Body of pancreas (tissue), 4 donors: ENCODE data around the gene ATP7B. TPM values are rescaled to one million over a fixed set of nuclear protein-coding genes. Genes with fewer than 3 reads are reported as not detected.

Source experiments
- ATAC-seq: fragments of 150-250 bp; one replicate; pipeline ENCODE4 v1.9.1; 2016
- DNase-seq, 4 donors: peaks; one replicate each; pipeline ENCODE4 v3.0.0-alpha.2; 2019
- H3K27ac ChIP-seq, 4 donors: fragments of 200-600 bp; sonication (generic); 1 replicate in 3 of 4; 2 replicates in 1 of 4; pipeline versions ENCODE4 v1.5.1 to v1.6.1; 2016 to 2019; ENCODE audit warnings: mild to moderate bottlenecking in 1 of 4, mixed read lengths in 1 of 4, moderate library complexity in 1 of 4
- H3K27me3 ChIP-seq, 2 donors: fragments of 200-600 bp; sonication (generic); one replicate each; pipeline ENCODE4 v1.6.0; 2016; ENCODE audit warnings: mild to moderate bottlenecking in 1 of 2
- H3K36me3 ChIP-seq, 2 donors: fragments of 200-600 bp; sonication (generic); replicated peaks in 1 of 2; 2 replicates each; pipeline ENCODE4 v1.5.1; 2016; ENCODE audit warnings: low read depth in 2 of 2; ENCODE audit not compliant: insufficient read depth in 1 of 2
- H3K4me1 ChIP-seq: fragments of 200-600 bp; sonication (generic); one replicate; pipeline ENCODE4 v1.6.0; 2016
- H3K4me3 ChIP-seq, 2 donors: fragments of 200-600 bp; sonication (generic); 1 replicate in 1 of 2; 2 replicates in 1 of 2; pipeline ENCODE4 v1.5.1; 2016 to 2019
- H3K9me3 ChIP-seq, 3 donors: fragments of 200-600 bp; sonication (generic); 1 replicate in 2 of 3; 2 replicates in 1 of 3; pipeline ENCODE4 v1.5.1; 2016
- POLR2A ChIP-seq, 3 donors: fragments of 450-650 bp; IDR thresholded peaks; one replicate each; pipeline ENCODE4 v1.6.1; 2016; ENCODE audit warnings: antibody characterized with exemption in 3 of 3, mild to moderate bottlenecking in 2 of 3
- WGBS, 2 donors: methylation state at CpG; one replicate each; pipeline ENCODE4 v1.1.5; 2017; 5-methylcytosine and 5-hydroxymethylcytosine counted together
- intact Hi-C: fragments of 100-400 bp; cut with DNase I; formaldehyde crosslinking; loops from one replicate; pipeline ENCODE4 v1.15.1; 2023
- total RNA-seq, 2 donors: library from RNA; depleted of rRNA; stranded (reverse); fragments of >200 nt; gene quantifications; one replicate each; pipeline ENCODE4 v1.1.0, GENCODE V29; 2016
- TF ChIP-seq, protein P1 (sequence below), 7 experiments: fragments of 450-650 bp in 4 of 7; fragments of 200-600 bp in 3 of 7; sonication (generic) in 3 of 7; IDR thresholded peaks; one replicate each; pipeline ENCODE4 v1.5.1; 2016 to 2019; ENCODE audit warnings: antibody characterized with exemption in 7 of 7

Gene ATP7B
- total RNA-seq, 2 donors from 2014 or later, result 5.7 to 6.9 TPM

DNA sequence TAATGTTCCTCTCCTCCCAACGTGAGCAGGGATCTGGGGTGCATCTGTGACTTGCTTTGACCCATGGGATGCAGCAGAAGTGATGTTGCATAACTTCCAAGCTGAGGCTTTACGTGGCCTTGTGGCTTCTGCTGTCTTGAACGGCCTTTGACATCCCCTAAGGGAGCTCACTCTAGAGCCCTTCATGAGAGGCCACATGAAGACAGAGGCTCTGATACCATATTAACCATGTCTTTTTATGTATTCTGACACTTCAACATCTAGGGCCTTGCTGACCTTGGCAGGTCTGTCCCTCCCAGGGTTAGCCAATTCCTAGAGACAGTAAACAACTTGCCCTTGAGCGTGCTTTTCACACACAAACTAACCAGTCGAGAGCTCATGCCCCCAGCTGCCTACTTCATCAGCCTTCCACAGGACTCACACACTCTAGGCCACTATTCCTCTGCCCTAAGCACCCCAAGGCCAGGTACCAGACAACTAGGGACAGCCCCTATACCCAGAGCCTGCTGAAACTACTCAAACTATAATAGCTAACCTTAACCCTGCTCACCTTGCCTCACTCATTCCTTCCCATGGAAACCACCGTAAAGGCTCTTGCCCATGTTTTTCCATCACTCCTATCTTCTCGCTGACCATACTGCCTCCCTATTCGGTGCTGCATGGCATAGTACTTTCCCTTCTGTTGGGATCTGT is 104.1 kb downstream of the ATP7B start:
- DNase-seq (no peak), ATAC-seq (no peak)
- intact Hi-C loops, result no loop called here
- Histone ChIP-seq H3K27me3 (no peaks in the 10 kb centered on the region), H3K4me1 (peaks cover 13% of the 10 kb centered on the region), H3K9me3 (no peaks in the 10 kb centered on the region), H3K27ac (no peak overlapping the region), H3K4me3 (no peak overlapping the region), H3K36me3 (no peaks in the 10 kb centered on the region)
- TF ChIP-seq, protein P1, sequence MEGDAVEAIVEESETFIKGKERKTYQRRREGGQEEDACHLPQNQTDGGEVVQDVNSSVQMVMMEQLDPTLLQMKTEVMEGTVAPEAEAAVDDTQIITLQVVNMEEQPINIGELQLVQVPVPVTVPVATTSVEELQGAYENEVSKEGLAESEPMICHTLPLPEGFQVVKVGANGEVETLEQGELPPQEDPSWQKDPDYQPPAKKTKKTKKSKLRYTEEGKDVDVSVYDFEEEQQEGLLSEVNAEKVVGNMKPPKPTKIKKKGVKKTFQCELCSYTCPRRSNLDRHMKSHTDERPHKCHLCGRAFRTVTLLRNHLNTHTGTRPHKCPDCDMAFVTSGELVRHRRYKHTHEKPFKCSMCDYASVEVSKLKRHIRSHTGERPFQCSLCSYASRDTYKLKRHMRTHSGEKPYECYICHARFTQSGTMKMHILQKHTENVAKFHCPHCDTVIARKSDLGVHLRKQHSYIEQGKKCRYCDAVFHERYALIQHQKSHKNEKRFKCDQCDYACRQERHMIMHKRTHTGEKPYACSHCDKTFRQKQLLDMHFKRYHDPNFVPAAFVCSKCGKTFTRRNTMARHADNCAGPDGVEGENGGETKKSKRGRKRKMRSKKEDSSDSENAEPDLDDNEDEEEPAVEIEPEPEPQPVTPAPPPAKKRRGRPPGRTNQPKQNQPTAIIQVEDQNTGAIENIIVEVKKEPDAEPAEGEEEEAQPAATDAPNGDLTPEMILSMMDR (IDR thresholded peaks at IDR 0.05), result no peak
- no peak for TF ChIP-seq POLR2A (IDR thresholded peaks at IDR 0.05)
- 67 to 77% methylated on average over 8 of the region's 8 CpGs for WGBS, 2 donors

DNA sequence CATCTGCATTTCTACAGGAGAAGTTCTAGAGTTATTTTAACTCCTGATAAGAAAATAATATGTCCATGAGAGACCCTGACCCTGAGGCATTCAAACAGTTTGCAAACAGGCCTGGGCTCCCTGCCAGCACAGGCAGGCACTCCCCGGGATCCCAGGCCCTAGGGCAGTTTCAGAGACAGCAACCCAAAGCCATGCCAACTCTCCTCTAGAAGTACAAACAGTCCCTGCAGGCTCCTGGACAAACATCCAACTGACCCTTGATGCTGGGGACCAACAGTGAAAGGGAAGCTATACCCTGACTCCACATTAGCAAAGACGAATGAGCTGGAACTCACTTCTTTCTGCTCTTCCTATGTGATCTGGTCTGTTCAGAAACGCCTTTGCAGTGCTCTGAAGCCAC is 104.7 kb downstream of the ATP7B start:
- H3K27ac ChIP-seq, result no peak overlapping the region
- ATAC-seq, result peak; percentile 55
- no peak for TF ChIP-seq POLR2A (IDR thresholded peaks at IDR 0.05)
- TF ChIP-seq, protein P1 (IDR thresholded peaks at IDR 0.05), result no peak

DNA sequence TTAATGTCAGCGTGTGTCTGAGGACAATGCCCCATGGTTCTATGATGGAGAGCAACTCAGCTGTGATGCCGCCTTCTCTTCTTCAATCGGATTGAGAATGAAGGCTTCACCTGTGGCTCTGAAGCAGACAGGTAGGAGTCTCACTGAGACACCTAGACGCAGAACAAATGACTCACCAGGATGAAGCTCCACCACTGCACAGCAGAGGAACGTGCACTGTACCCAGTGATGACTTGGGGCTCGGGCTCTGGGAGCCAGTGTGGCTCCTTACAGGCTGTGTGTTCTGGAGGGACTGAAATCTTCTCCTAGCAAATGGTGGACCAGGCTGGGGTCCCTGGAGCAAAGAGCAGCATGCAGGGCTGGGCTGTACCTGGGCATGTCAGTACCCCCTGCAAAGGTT is 105.5 kb downstream of the ATP7B start:
- no peak overlapping the region for H3K4me3 ChIP-seq
- TF ChIP-seq, protein P1 (IDR thresholded peaks at IDR 0.05), result no peak
- no peak for TF ChIP-seq POLR2A (IDR thresholded peaks at IDR 0.05)
- H3K9me3 ChIP-seq, result no peaks in the 10 kb centered on the region
- no peaks in the 10 kb centered on the region for H3K27me3 ChIP-seq
- intact Hi-C loops, result no loop called here
- no peaks in the 10 kb centered on the region for H3K36me3 ChIP-seq
- ATAC-seq (no peak), DNase-seq (no peak)
- H3K4me1 ChIP-seq, result peaks cover 13% of the 10 kb centered on the region
- 61 to 81% methylated on average over 6 of the region's 6 CpGs for WGBS, 2 donors
- H3K27ac ChIP-seq, result no peak overlapping the region

More for the DNA sequence above, 104.7 kb downstream of the ATP7B start:
- no peaks in the 10 kb centered on the region for H3K9me3 ChIP-seq
- 40 to 47% methylated on average over 3 of the region's 3 CpGs for WGBS, 2 donors
- intact Hi-C loops, result no loop called here
- H3K27me3 ChIP-seq, result no peaks in the 10 kb centered on the region
- H3K36me3 ChIP-seq, result no peaks in the 10 kb centered on the region
- DNase-seq, result peak; percentile 10 to 57 (median 35)
- no peak overlapping the region for H3K4me3 ChIP-seq
- H3K4me1 ChIP-seq, result peaks cover 13% of the 10 kb centered on the region

DNA sequence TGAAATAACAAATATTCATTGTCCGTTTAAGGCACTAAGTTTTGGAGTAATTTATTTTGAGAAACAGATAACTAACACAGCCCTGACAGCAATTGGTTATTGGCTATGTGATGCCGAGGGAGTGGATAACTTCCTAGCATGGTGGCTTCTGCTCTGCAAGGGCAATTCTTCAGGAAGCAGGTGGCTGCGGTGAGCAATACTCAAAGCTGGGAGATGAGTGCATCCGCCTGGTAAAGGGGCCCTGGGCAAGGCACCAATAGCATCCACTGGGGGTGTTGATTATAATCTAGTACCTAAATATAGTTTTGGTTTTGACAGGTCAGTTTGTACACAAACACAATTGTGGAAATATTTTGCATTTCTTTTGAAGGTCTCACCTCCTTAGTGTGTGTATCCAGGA is 108.5 kb downstream of the ATP7B start:
- Histone ChIP-seq H3K9me3 (no peaks in the 10 kb centered on the region), H3K27ac (no peak overlapping the region), H3K27me3 (no peaks in the 10 kb centered on the region), H3K4me3 (no peak overlapping the region), H3K36me3 (no peaks in the 10 kb centered on the region), H3K4me1 (peaks cover 13% of the 10 kb centered on the region)
- intact Hi-C loops, result no loop called here
- ATAC-seq (no peak), DNase-seq (no peak)
- WGBS, 2 donors, result 67 to 91% methylated on average over 4 of the region's 4 CpGs
- TF ChIP-seq, protein P1 (IDR thresholded peaks at IDR 0.05), result no peak
- TF ChIP-seq POLR2A (IDR thresholded peaks at IDR 0.05), result no peak

DNA sequence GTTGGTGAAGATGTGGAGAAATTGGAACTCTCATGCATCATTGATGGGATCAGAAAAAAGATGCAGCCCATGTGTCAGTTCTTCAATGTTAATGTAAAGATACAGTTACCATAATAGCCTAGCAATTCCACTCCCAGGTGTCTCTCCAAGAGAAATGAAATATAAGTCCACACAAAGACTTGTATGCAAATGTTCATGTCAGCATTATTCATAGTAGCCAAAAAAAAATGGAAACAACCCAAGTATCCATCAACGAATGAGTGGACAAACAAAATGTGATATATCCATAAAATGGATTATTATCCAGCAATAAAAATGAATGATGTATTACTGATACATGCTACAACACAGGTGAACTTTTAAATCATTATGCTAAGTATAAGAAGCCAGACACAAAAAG is 110.8 kb downstream of the ATP7B start:
- no peaks in the 10 kb centered on the region for H3K36me3 ChIP-seq
- no peak overlapping the region for H3K27ac ChIP-seq
- ATAC-seq, result no peak
- no peak overlapping the region for H3K4me3 ChIP-seq
- 51 to 52% methylated on average over 1 of the region's 1 CpG for WGBS, 2 donors
- intact Hi-C loops, result no loop called here
- H3K27me3 ChIP-seq, result no peaks in the 10 kb centered on the region
- no peak for DNase-seq
- no peaks in the 10 kb centered on the region for H3K4me1 ChIP-seq
- TF ChIP-seq, protein P1 (IDR thresholded peaks at IDR 0.05), result no peak
- no peak for TF ChIP-seq POLR2A (IDR thresholded peaks at IDR 0.05)
- H3K9me3 ChIP-seq, result no peaks in the 10 kb centered on the region
